ENCODE measurements around the gene EMILIN2.
"Not testable (repeated sequence)": the region's sequence is repeated elsewhere in the genome, so short reads cannot be mapped to it uniquely, and the experiment has no call there.

The EMILIN2 gene

GRCh38 chr18:2845172-2845571 lies 1.6 kb upstream of the EMILIN2 start:
- DNase-seq (ENCODE audit: low read depth): no peak

- DNase-seq (ENCODE audit: low read depth): no peak
Measured at GRCh38 chr18:2847317-2848246, 776 bp downstream of the EMILIN2 start.

- DNase-seq (ENCODE audit: low read depth): no peak
Measured at GRCh38 chr18:2848247-2849246, 1.7 kb downstream of the EMILIN2 start.

GRCh38 chr18:2850816-2851215 lies 4.0 kb downstream of the EMILIN2 start:
- DNase-seq (ENCODE audit: low read depth): no peak

GRCh38 chr18:2851771-2852170 lies 5.0 kb downstream of the EMILIN2 start:
- DNase-seq (ENCODE audit: low read depth): no peak

- DNase-seq (ENCODE audit: low read depth): not testable (repeated sequence)
Measured at GRCh38 chr18:2852460-2852859, 5.7 kb downstream of the EMILIN2 start.

- no peak for DNase-seq (ENCODE audit: low read depth)
Measured at GRCh38 chr18:2853173-2853925, 6.5 kb downstream of the EMILIN2 start.

DNA sequence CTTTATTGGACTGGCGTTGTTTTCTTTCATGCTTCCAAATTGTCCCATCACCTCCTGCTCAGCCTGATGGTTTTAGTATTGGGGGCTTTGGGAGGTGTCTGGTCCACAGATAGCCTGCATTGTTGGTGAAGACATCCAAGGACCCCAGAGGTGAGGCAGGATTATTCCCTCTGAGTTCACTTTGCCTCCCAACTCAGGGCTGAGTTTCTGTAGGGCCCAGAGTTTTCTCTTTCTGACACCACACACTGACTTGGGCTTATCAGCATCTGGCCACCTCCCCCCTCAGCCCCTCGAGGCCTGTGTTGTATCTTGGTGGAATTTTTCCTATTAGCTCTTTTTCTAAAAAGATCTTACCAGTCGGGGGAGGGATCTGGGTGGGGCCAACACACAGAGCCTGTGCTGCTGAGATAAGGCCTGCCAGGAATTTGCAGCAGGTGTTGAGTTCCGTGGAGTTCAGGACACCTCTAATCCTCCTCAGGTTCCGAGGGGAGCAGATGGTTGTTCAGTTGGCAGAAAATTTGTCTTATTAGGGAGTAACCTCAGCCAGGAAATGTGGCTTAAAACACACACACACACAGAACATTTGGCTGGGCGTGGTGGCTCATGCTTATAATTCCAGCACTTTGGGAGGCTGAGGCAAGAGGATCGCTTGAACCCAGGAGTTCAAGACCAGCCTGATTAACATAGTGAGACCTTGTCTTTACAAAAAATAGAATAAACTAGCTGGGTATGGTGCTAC lies 7.3 kb downstream of the EMILIN2 start:
- DNase-seq (ENCODE audit: low read depth): no peak

- DNase-seq (ENCODE audit: low read depth): no peak
Measured at GRCh38 chr18:2854875-2855274, 8.1 kb downstream of the EMILIN2 start.

DNA sequence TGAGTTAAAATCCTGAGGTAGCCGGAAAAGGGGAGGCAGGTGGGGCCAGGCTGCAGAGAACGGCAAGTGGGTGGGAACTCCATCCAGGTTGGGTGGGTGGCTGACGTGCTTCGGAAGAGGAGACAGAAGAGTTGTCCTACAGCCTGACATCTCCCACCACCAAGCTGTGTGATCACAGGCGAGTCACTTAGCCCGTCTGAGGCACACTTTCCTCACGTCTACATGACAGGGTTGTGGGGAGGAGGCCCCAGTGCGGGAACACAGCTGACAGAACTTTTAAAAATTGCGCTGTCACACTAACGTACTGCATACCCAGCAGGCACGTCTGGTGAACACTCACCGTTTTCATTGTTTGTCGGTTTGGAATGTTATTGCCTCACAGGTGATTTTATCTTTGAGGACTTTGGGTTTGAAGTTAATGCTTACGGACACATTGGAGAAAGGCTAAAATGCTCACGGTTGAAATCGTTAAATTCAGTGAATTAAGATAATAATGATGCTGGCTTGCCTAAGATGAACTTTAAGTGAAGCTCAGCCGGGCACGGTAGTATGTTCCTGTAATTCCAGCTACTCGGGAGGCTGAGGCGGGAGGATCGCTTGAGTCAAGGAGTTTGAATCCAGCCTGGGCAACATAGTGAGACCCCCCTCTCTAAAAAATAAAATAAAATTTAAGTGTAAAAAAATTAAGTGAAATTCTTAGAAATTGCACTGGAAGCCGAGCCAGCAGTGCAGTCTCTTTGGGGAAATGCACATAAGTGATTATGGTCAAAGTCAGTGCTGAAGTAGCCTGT lies 8.9 kb downstream of the EMILIN2 start:
- DNase-seq (ENCODE audit: low read depth): no peak

- no peak for DNase-seq (ENCODE audit: low read depth)
Measured at GRCh38 chr18:2856547-2857170, 9.9 kb downstream of the EMILIN2 start.

GRCh38 chr18:2857491-2858131 lies 10.8 kb downstream of the EMILIN2 start:
- DNase-seq (ENCODE audit: low read depth): no peak

GRCh38 chr18:2860397-2860796 lies 13.6 kb downstream of the EMILIN2 start:
- not testable (repeated sequence) for DNase-seq (ENCODE audit: low read depth)

- DNase-seq (ENCODE audit: low read depth): not testable (repeated sequence)
Measured at GRCh38 chr18:2863997-2864396, 17.2 kb downstream of the EMILIN2 start.

- DNase-seq (ENCODE audit: low read depth): not testable (repeated sequence)
Measured at GRCh38 chr18:2866465-2866864, 19.7 kb downstream of the EMILIN2 start.

DNA sequence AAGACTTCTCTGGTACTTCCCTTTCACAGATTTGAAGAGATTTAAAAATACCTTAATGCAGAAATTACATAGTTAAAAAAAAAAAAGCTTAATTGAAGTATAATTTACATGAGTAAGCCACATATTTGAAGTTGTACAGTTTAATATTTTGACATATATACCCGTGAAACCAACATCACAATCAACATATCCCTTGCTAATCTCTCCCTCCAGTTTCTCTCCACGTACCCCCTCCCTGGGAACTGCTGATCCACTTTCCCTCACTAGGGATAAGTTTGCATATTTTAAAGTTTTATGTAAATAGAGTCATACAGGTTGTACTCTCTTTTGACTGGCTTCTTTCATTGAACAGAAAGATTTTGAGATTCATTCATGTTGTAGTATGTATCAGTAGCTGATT lies 22.4 kb downstream of the EMILIN2 start:
- no peak for DNase-seq (ENCODE audit: low read depth)

GRCh38 chr18:2871111-2871720 lies 24.4 kb downstream of the EMILIN2 start:
- no peak for DNase-seq (ENCODE audit: low read depth)

DNA sequence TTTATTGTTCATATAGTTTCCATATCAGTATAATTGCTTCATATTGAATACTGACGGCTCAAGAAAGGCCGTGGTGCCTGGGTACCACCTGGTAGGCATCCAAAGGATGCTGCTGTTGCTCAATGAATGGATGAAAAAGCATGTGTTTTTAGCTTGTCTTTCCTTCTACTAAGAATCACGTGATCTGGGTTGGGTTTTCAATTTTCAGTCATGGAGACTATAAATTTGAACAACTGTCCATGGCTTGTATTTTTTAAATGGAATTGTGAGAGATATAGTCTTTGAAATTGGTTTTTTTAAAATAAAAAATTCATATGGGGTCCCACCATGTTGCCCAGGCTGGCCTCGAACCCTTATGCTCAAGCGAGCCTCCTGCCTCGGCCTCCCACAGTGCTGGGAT lies 25.3 kb downstream of the EMILIN2 start:
- DNase-seq (ENCODE audit: low read depth): no peak

- DNase-seq (ENCODE audit: low read depth): no peak
Measured at GRCh38 chr18:2874765-2875164, 28.0 kb downstream of the EMILIN2 start.

Data from stimulated activated CD8-positive, alpha-beta memory T cell treated with anti-CD3 and anti-CD28 coated beads, Interleukin-12 subunit alpha, Interleukin-12 subunit beta, amount 100 ng/mL, for 1 hour (primary cell).